DOHH2 (cell line): ENCODE measurements around the gene CIAPIN1.

ENCODE experiments used
- H3F3A ChIP-seq: fragments of 200-600 bp; sonication (generic), shearing (Covaris generic); 2 replicates; pipeline ENCODE4 v1.6.0; 2016; ENCODE audit warnings: antibody characterized with exemption, mild to moderate bottlenecking; ENCODE audit not compliant: control insufficient read depth, insufficient read depth
- H3K27ac ChIP-seq: fragments of 200-600 bp; sonication (generic); 2 replicates; pipeline ENCODE4 v1.5.1; 2014; ENCODE audit warnings: low read depth, mild to moderate bottlenecking, low read length, moderate library complexity
- H3K27me3 ChIP-seq: fragments of 200-600 bp; sonication (generic); 2 replicates; pipeline ENCODE4 v1.6.1; 2014; ENCODE audit warnings: mild to moderate bottlenecking, low read length, mixed read lengths; ENCODE audit not compliant: control insufficient read depth
- H3K36me3 ChIP-seq: fragments of 200-600 bp; sonication (generic); 2 replicates; pipeline ENCODE4 v1.6.1; 2014; ENCODE audit warnings: mild to moderate bottlenecking, low read length, moderate library complexity, mixed read lengths; ENCODE audit not compliant: control insufficient read depth
- H3K4me1 ChIP-seq: fragments of 200-600 bp; sonication (generic); 2 replicates; pipeline ENCODE4 v1.6.1; 2014; ENCODE audit warnings: mild to moderate bottlenecking, low read length, mixed read lengths; ENCODE audit not compliant: control insufficient read depth
- H3K4me2 ChIP-seq: fragments of 200-600 bp; sonication (generic); 2 replicates; pipeline ENCODE4 v1.6.0; 2014; ENCODE audit warnings: mild to moderate bottlenecking, low read length, moderate library complexity
- H3K4me3 ChIP-seq: fragments of 200-600 bp; sonication (generic); 2 replicates; pipeline ENCODE4 v1.5.1; 2014; ENCODE audit warnings: mild to moderate bottlenecking, low read length, mixed read lengths
- H3K79me2 ChIP-seq: fragments of 200-600 bp; sonication (generic); 2 replicates; pipeline ENCODE4 v1.6.1; 2014; ENCODE audit warnings: mild to moderate bottlenecking, low read length, mixed read lengths; ENCODE audit not compliant: control insufficient read depth
- H3K9me2 ChIP-seq: fragments of 200-600 bp; sonication (generic); replicated peaks from 2 replicates; pipeline ENCODE4 v1.6.1; 2014; ENCODE audit warnings: mild to moderate bottlenecking, low read length, mixed read lengths; ENCODE audit not compliant: control insufficient read depth
- H3K9me3 ChIP-seq: fragments of 200-600 bp; sonication (generic); 2 replicates; pipeline ENCODE4 v1.6.1; 2014; ENCODE audit warnings: antibody characterized with exemption, low read length, mixed read lengths; ENCODE audit not compliant: control insufficient read depth, insufficient read depth
- H4K20me1 ChIP-seq: fragments of 200-600 bp; sonication (generic); 2 replicates; pipeline ENCODE4 v1.6.0; 2014; ENCODE audit warnings: low read depth, mild to moderate bottlenecking, antibody characterized with exemption, low read length, moderate library complexity; ENCODE audit not compliant: control insufficient read depth, insufficient read depth
- CTCF ChIP-seq: fragments of 200-600 bp; sonication (generic); IDR thresholded peaks from one replicate; pipeline ENCODE4 v1.5.1; 2014; ENCODE audit warnings: antibody characterized with exemption, mild to moderate bottlenecking, low read depth, low read length; ENCODE audit not compliant: poor library complexity, severe bottlenecking
- EZH2phosphoT487 ChIP-seq: fragments of 200-600 bp; sonication (generic); IDR thresholded peaks from 2 replicates; pipeline ENCODE4 v1.6.1; 2017; ENCODE audit warnings: borderline replicate concordance, mild to moderate bottlenecking, antibody characterized with exemption, low read length, moderate library complexity, mixed read lengths

Gene CIAPIN1

GRCh38 chr16:57382535-57383275, 64.5 kb downstream of the CIAPIN1 start:
- H3K27ac ChIP-seq, result no peak overlapping the region
- H3K9me2 ChIP-seq, result no peaks in the 10 kb centered on the region
- no peak overlapping the region for H3K4me2 ChIP-seq
- H3K27me3 ChIP-seq, result peaks cover 44% of the 10 kb centered on the region
- no peak overlapping the region for H3K4me3 ChIP-seq
- no peaks in the 10 kb centered on the region for H3K79me2 ChIP-seq
- H3K36me3 ChIP-seq, result no peaks in the 10 kb centered on the region
- no peaks in the 10 kb centered on the region for H3K9me3 ChIP-seq
- H3K4me1 ChIP-seq, result peaks cover 10% of the 10 kb centered on the region
- TF ChIP-seq EZH2phosphoT487, result no peak
- peak; percentile 8 for TF ChIP-seq CTCF
- H4K20me1 ChIP-seq, result no peaks in the 10 kb centered on the region
- H3F3A ChIP-seq, result no peaks in the 10 kb centered on the region

- Histone ChIP-seq H3K4me1 (peaks cover 17% of the 10 kb centered on the region), H3K4me2 (no peak overlapping the region), H3K79me2 (no peaks in the 10 kb centered on the region), H3F3A (no peaks in the 10 kb centered on the region), H4K20me1 (no peaks in the 10 kb centered on the region), H3K36me3 (no peaks in the 10 kb centered on the region), H3K9me3 (no peaks in the 10 kb centered on the region), H3K4me3 (no peak overlapping the region), H3K9me2 (no peaks in the 10 kb centered on the region), H3K27me3 (peaks cover 36% of the 10 kb centered on the region), H3K27ac (no peak overlapping the region)
- TF ChIP-seq CTCF (no peak), EZH2phosphoT487 (no peak)
Measured at GRCh38 chr16:57381791-57382534, 65.2 kb downstream of the CIAPIN1 start.

- H3F3A ChIP-seq, result no peaks in the 10 kb centered on the region
- TF ChIP-seq CTCF, result no peak
- no peaks in the 10 kb centered on the region for H3K9me2 ChIP-seq
- no peaks in the 10 kb centered on the region for H3K36me3 ChIP-seq
- H3K4me2 ChIP-seq, result no peak overlapping the region
- H3K27ac ChIP-seq, result no peak overlapping the region
- H3K4me1 ChIP-seq, result peaks cover 17% of the 10 kb centered on the region
- no peaks in the 10 kb centered on the region for H3K79me2 ChIP-seq
- no peaks in the 10 kb centered on the region for H3K9me3 ChIP-seq
- H3K27me3 ChIP-seq, result peaks cover 31% of the 10 kb centered on the region
- H3K4me3 ChIP-seq, result no peak overlapping the region
- no peaks in the 10 kb centered on the region for H4K20me1 ChIP-seq
Measured at GRCh38 chr16:57380671-57381462, 66.3 kb downstream of the CIAPIN1 start.
